ENCODE results near the gene KLHL3.

- TF ChIP-seq POLR2AphosphoS5 (IDR thresholded peaks at IDR 0.05): no peak
- no peak for TF ChIP-seq POLR2A (IDR thresholded peaks at IDR 0.05)
- TF ChIP-seq, protein P1, sequence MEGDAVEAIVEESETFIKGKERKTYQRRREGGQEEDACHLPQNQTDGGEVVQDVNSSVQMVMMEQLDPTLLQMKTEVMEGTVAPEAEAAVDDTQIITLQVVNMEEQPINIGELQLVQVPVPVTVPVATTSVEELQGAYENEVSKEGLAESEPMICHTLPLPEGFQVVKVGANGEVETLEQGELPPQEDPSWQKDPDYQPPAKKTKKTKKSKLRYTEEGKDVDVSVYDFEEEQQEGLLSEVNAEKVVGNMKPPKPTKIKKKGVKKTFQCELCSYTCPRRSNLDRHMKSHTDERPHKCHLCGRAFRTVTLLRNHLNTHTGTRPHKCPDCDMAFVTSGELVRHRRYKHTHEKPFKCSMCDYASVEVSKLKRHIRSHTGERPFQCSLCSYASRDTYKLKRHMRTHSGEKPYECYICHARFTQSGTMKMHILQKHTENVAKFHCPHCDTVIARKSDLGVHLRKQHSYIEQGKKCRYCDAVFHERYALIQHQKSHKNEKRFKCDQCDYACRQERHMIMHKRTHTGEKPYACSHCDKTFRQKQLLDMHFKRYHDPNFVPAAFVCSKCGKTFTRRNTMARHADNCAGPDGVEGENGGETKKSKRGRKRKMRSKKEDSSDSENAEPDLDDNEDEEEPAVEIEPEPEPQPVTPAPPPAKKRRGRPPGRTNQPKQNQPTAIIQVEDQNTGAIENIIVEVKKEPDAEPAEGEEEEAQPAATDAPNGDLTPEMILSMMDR (IDR thresholded peaks at IDR 0.05): no peak
- no peak for TF ChIP-seq EP300 (IDR thresholded peaks at IDR 0.05; ENCODE audit: low read depth)
These were observed 120.6 kb downstream of the KLHL3 start for GRCh38 chr5:137615171-137615775.

Data from transverse colon (tissue), 4 donors.